B cell (primary cell): ENCODE measurements around the gene EEF1A1. TPM values are rescaled to one million over a fixed set of nuclear protein-coding genes. Genes with fewer than 3 reads are reported as not detected.

ENCODE experiments used
- ATAC-seq: fragments of 200-7000 bp; cut with Tn5 transposase; one replicate; pipeline ENCODE4 v1.10.0; 2021; ENCODE audit warnings: low read depth, mild to moderate bottlenecking, moderate number of reproducible peaks, moderate library complexity
- CTCF ChIA-PET: fragments of 350-600 bp; sonication (Branson Sonifier 250); formaldehyde crosslinking; loops from one replicate; lab custom pipeline; 2021; ENCODE audit warnings: antibody characterized with exemption, inconsistent platforms; lab: Charles Lee
- POLR2A ChIA-PET: fragments of 350-600 bp; sonication (Branson Sonifier 250); formaldehyde crosslinking; loops from one replicate; lab custom pipeline; 2021; ENCODE audit warnings: antibody characterized with exemption; lab: Charles Lee
- DNase-seq: peaks from one replicate; pipeline ENCODE4 v3.0.0; 2013
- H2AFZ ChIP-seq: 2 replicates; pipeline ENCODE4 v1.6.1; 2012; ENCODE audit warnings: mild to moderate bottlenecking, low read depth, low read length; ENCODE audit not compliant: insufficient read depth, poor library complexity, severe bottlenecking
- H3K27ac ChIP-seq, 2 donors: 1 replicate in 1 of 2; 2 replicates in 1 of 2; pipeline ENCODE4 v1.5.1; 2012 to 2013; ENCODE audit warnings: low read length in 2 of 2, mild to moderate bottlenecking in 2 of 2, moderate library complexity in 1 of 2
- H3K27me3 ChIP-seq, 4 experiments: fragments of 200-600 bp in 1 of 4; sonication (generic) in 1 of 4; replicated peaks in 1 of 4; 1 replicate in 2 of 4; 2 replicates in 2 of 4; pipeline versions ENCODE4 v1.6.1 to v1.7.0; 2013 to 2016; ENCODE audit warnings: low read length in 3 of 4, mild to moderate bottlenecking in 2 of 4, mixed read lengths in 1 of 4, moderate library complexity in 1 of 4; ENCODE audit not compliant: insufficient read depth in 4 of 4, control insufficient read depth in 3 of 4; ENCODE audit errors: control extremely low read depth in 1 of 4
- H3K36me3 ChIP-seq, 2 experiments: replicated peaks in 1 of 2; 1 replicate in 1 of 2; 2 replicates in 1 of 2; pipeline versions ENCODE4 v1.6.1 to v1.7.1; 2013; ENCODE audit warnings: low read length in 1 of 2; ENCODE audit not compliant: insufficient read depth in 2 of 2, control insufficient read depth in 1 of 2; ENCODE audit errors: control extremely low read depth in 1 of 2, extremely low read depth in 1 of 2
- H3K4me1 ChIP-seq, 2 donors: fragments of 200-600 bp in 1 of 2; sonication (generic) in 1 of 2; 1 replicate in 1 of 2; 2 replicates in 1 of 2; pipeline versions ENCODE4 v1.5.1 to v1.6.1; 2013 to 2017; ENCODE audit warnings: low read length in 2 of 2; ENCODE audit not compliant: control insufficient read depth in 2 of 2, insufficient read depth in 2 of 2
- H3K4me2 ChIP-seq: replicated peaks from 2 replicates; pipeline ENCODE3; 2012; ENCODE audit warnings: mild to moderate bottlenecking, low read depth, low read length; ENCODE audit not compliant: poor library complexity, severe bottlenecking
- H3K4me3 ChIP-seq, 5 experiments: fragments of 200-600 bp in 1 of 5; sonication (generic) in 1 of 5; 1 replicate in 3 of 5; 2 replicates in 2 of 5; pipeline versions ENCODE4 v1.5.1 to v1.7.0; 2011 to 2016; ENCODE audit warnings: low read length in 4 of 5, mild to moderate bottlenecking in 4 of 5, low read depth in 2 of 5, control low read depth in 1 of 5, moderate library complexity in 1 of 5; ENCODE audit not compliant: insufficient read depth in 1 of 5; ENCODE audit errors: control extremely low read depth in 1 of 5, extremely low read depth in 1 of 5
- H3K79me2 ChIP-seq: fragments of 200-600 bp; sonication (generic); one replicate; pipeline ENCODE4 v1.6.0; 2016; ENCODE audit warnings: low read length; ENCODE audit not compliant: control insufficient read depth, insufficient read depth
- H3K9ac ChIP-seq: fragments of 200-600 bp; sonication (generic); 2 replicates; pipeline ENCODE4 v1.6.1; 2017; ENCODE audit warnings: mild to moderate bottlenecking, low read length, moderate library complexity
- H3K9me3 ChIP-seq, 3 donors: one replicate each; pipeline versions ENCODE4 v1.6.1 to v1.7.1; 2013; ENCODE audit warnings: low read length in 2 of 3; ENCODE audit not compliant: control insufficient read depth in 2 of 3, insufficient read depth in 1 of 3; ENCODE audit errors: control extremely low read depth in 1 of 3
- H4K20me1 ChIP-seq: 2 replicates; pipeline ENCODE4 v1.6.0; 2012; ENCODE audit warnings: mild to moderate bottlenecking, low read length; ENCODE audit not compliant: insufficient read depth, control insufficient read depth, poor library complexity, severe bottlenecking
- H3K27ac Mint-ChIP-seq: one replicate; pipeline ENCODE4 v1.8.0; 2021; ENCODE audit warnings: mixed read lengths
- H3K27me3 Mint-ChIP-seq: one replicate; pipeline ENCODE4 v1.8.0; 2021; ENCODE audit warnings: mixed read lengths
- H3K4me1 Mint-ChIP-seq: one replicate; pipeline ENCODE4 v1.8.0; 2021; ENCODE audit warnings: mixed read lengths
- H3K4me3 Mint-ChIP-seq: one replicate; pipeline ENCODE4 v1.8.0; 2021; ENCODE audit warnings: mixed read lengths
- H3K9me3 Mint-ChIP-seq: one replicate; pipeline ENCODE4 v1.8.0; 2022; ENCODE audit warnings: mixed read lengths; ENCODE audit not compliant: insufficient read depth
- EZH2 ChIP-seq: IDR thresholded peaks from 2 replicates; pipeline ENCODE4 v1.6.1; 2012; ENCODE audit warnings: borderline replicate concordance, low read depth, mild to moderate bottlenecking, moderate library complexity, low read length; ENCODE audit not compliant: insufficient read depth, poor library complexity, severe bottlenecking
- WGBS: methylation state at CpG from one replicate; pipeline ENCODE4 v1.1.5; 2013; ENCODE audit warnings: missing lambda C conversion rate; ENCODE audit not compliant: insufficient coverage; 5-methylcytosine and 5-hydroxymethylcytosine counted together
- intact Hi-C: fragments of 100-400 bp; cut with micrococcal nuclease; formaldehyde crosslinking; loops from one replicate; pipeline ENCODE4 v1.10.0; 2022
- polyA plus RNA-seq: library from polyadenylated mRNA; depleted of rRNA; stranded (reverse); fragments of >200 nt; gene quantifications from 2 replicates; pipeline ENCODE4 v1.2.3, GENCODE V29; 2012
- total RNA-seq, 2 donors: library from RNA; stranded (reverse); fragments of 120-200 nt in 1 of 2; gene quantifications; 1 replicate in 1 of 2; 2 replicates in 1 of 2; pipeline versions ENCODE4 v1.2.3 to v1.2.4, GENCODE V29; 2013 to 2022
- TF ChIP-seq, protein P1 (sequence below): fragments of 200-600 bp; IDR thresholded peaks from one replicate; pipeline ENCODE4 v1.8.0; 2022; ENCODE audit warnings: antibody characterized with exemption, mild to moderate bottlenecking

EEF1A1 gene
- total and polyA plus RNA-seq, 2 donors (not counting 1 experiment from before 2014, with no cell fraction given), result 9,671 to 12,769 TPM

DNA sequence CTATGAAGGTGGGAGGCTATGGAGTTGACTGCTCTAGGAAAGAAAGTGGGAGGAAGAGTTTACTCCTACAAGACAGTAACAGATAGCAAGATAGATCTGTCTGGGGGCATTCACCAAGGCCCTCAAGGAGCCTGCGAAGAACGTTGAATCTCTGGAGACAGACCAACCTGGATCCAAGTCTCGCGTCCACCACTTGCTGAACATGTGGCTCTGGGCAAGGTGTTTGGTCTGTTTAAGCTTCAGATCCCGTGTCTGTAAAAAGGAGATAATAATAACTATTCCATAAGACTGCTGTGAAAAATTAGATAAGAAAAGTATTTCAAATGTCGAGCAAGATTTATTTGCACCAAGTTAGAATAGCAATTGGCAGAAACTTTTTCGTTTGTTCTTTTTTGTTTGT lies 8.1 kb upstream of the EEF1A1 start:
- WGBS, result no CpG with 5 or more reads among the region's 7 CpGs
- intact Hi-C loops, result no loop called here

GRCh38 chr6:73525546-73526330 lies 4.9 kb upstream of the EEF1A1 start:
- Mint-ChIP-seq H3K9me3 (no peaks in the 10 kb centered on the region), H3K4me1 (peaks cover 26% of the 10 kb centered on the region), H3K27ac (peak overlapping the region; percentile 20), H3K4me3 (no peak overlapping the region), H3K27me3 (no peaks in the 10 kb centered on the region)
- H2AFZ ChIP-seq, result no peak overlapping the region
- ATAC-seq (no peak), DNase-seq (no peak)
- peaks cover 20 to 26% of the 10 kb centered on the region in 2 donors for H3K4me1 ChIP-seq
- H3K9me3 ChIP-seq, result peaks cover 0 to 4% (median 0%) of the 10 kb centered on the region in 3 donors
- H4K20me1 ChIP-seq, result peaks cover under 1% of the 10 kb centered on the region
- H3K4me3 ChIP-seq, result no peak overlapping the region
- POLR2A ChIA-PET, result interaction anchor here (1.1 kb wide), 1 partner anchor 54 kb away, joined by 3 read pairs; no protein-coding TSS in a partner anchor
- CTCF ChIA-PET, result interaction anchor here (2.5 to 3.5 kb wide), 2 partner anchors 60 to 84 kb away, joined by 18 to 21 read pairs; no protein-coding TSS in a partner anchor
- TF ChIP-seq, protein P1, sequence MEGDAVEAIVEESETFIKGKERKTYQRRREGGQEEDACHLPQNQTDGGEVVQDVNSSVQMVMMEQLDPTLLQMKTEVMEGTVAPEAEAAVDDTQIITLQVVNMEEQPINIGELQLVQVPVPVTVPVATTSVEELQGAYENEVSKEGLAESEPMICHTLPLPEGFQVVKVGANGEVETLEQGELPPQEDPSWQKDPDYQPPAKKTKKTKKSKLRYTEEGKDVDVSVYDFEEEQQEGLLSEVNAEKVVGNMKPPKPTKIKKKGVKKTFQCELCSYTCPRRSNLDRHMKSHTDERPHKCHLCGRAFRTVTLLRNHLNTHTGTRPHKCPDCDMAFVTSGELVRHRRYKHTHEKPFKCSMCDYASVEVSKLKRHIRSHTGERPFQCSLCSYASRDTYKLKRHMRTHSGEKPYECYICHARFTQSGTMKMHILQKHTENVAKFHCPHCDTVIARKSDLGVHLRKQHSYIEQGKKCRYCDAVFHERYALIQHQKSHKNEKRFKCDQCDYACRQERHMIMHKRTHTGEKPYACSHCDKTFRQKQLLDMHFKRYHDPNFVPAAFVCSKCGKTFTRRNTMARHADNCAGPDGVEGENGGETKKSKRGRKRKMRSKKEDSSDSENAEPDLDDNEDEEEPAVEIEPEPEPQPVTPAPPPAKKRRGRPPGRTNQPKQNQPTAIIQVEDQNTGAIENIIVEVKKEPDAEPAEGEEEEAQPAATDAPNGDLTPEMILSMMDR, result no peak
- no peak for TF ChIP-seq EZH2
- no peak overlapping the region for H3K27ac ChIP-seq
- intact Hi-C loops, result no loop called here
- H3K4me2 ChIP-seq, result no peak overlapping the region
- 80% methylated on average over 1 of the region's 3 CpGs for WGBS
- no peaks in the 10 kb centered on the region for H3K36me3 ChIP-seq
- H3K9ac ChIP-seq, result no peak overlapping the region
- no peaks in the 10 kb centered on the region for H3K27me3 ChIP-seq
- peaks cover 18% of the 10 kb centered on the region for H3K79me2 ChIP-seq

More for the DNA sequence above, 8.1 kb upstream of the EEF1A1 start:
- Histone ChIP-seq H3K4me3 (no peak overlapping the region), H2AFZ (no peak overlapping the region), H3K4me2 (no peak overlapping the region), H3K4me1 (peaks cover 5 to 6% of the 10 kb centered on the region in 2 donors), H3K9me3 (no peaks in the 10 kb centered on the region), H4K20me1 (no peaks in the 10 kb centered on the region), H3K27ac (no peak overlapping the region), H3K27me3 (no peaks in the 10 kb centered on the region), H3K36me3 (no peaks in the 10 kb centered on the region), H3K9ac (no peak overlapping the region), H3K79me2 (no peaks in the 10 kb centered on the region)
- Mint-ChIP-seq H3K9me3 (no peaks in the 10 kb centered on the region), H3K27ac (no peak overlapping the region), H3K4me1 (peaks cover 5% of the 10 kb centered on the region), H3K27me3 (no peaks in the 10 kb centered on the region), H3K4me3 (no peak overlapping the region)
- no peak for DNase-seq
- TF ChIP-seq, protein P1, result no peak
- no peak for TF ChIP-seq EZH2
- ATAC-seq, result no peak
- ChIA-PET POLR2A (no interaction called here), CTCF (interaction anchor here (1.2 kb wide), 1 partner anchor 12 kb away, joined by 3 read pairs; no protein-coding TSS in a partner anchor)
